ENCODE data around the gene TIPARP.
"Not testable (repeated sequence)": the region's sequence is repeated elsewhere in the genome, so short reads cannot be mapped to it uniquely, and the experiment has no call there.

Gene TIPARP

GRCh38 chr3:156728267-156728985 lies 54.0 kb downstream of the TIPARP start:
- POLR2A ChIA-PET: interaction anchor here (0.5 to 1.1 kb wide), 2 partner anchors 88 to 1926 kb away, joined by 3 to 5 read pairs; no protein-coding TSS in a partner anchor
- DNase-seq (ENCODE audit: extremely low spot score): no peak
- CTCF ChIA-PET: interaction anchor here (0.9 to 2.0 kb wide), 4 partner anchors 9 to 43 kb away, joined by 3 to 12 read pairs (median 5); no protein-coding TSS in a partner anchor
- TF ChIP-seq, protein P1, sequence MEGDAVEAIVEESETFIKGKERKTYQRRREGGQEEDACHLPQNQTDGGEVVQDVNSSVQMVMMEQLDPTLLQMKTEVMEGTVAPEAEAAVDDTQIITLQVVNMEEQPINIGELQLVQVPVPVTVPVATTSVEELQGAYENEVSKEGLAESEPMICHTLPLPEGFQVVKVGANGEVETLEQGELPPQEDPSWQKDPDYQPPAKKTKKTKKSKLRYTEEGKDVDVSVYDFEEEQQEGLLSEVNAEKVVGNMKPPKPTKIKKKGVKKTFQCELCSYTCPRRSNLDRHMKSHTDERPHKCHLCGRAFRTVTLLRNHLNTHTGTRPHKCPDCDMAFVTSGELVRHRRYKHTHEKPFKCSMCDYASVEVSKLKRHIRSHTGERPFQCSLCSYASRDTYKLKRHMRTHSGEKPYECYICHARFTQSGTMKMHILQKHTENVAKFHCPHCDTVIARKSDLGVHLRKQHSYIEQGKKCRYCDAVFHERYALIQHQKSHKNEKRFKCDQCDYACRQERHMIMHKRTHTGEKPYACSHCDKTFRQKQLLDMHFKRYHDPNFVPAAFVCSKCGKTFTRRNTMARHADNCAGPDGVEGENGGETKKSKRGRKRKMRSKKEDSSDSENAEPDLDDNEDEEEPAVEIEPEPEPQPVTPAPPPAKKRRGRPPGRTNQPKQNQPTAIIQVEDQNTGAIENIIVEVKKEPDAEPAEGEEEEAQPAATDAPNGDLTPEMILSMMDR (IDR thresholded peaks at IDR 0.05; ENCODE audit: control extremely low read depth, extremely low read depth, low read depth, missing control alignments): no peak

GRCh38 chr3:156729460-156730179 lies 55.2 kb downstream of the TIPARP start:
- DNase-seq (ENCODE audit: extremely low spot score): no peak
- POLR2A ChIA-PET: no interaction called here
- TF ChIP-seq, protein P1 (IDR thresholded peaks at IDR 0.05; ENCODE audit: control extremely low read depth, extremely low read depth, low read depth, missing control alignments): no peak
- CTCF ChIA-PET: interaction anchor here (0.9 to 1.6 kb wide), 3 partner anchors 10 to 21 kb away, joined by 3 to 6 read pairs (median 4); no protein-coding TSS in a partner anchor

DNA sequence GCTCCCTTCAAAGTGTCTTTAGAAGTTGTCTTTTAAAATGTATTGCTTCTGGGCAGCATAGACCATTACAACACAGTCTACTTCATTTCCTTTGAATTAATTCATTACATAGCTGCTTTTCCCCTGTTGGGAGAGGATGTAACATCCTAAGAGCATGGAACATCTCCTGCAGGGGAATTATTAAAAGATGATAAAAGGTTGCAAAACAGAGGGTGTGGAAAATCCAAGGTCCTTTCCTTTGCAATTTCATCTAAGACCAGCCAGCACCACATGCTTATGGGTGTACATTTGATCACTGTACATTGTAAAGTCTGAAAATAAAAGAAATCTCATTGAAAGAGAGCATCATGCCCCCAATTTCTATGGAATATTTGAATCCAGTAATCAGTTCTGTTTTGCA lies 57.4 kb downstream of the TIPARP start:
- CTCF ChIA-PET: interaction anchor here (1.0 to 6.1 kb wide), 3 partner anchors 9 to 32 kb away, joined by 3 to 29 read pairs (median 4); no protein-coding TSS in a partner anchor
- no peak for DNase-seq (ENCODE audit: extremely low spot score)
- TF ChIP-seq, protein P1 (IDR thresholded peaks at IDR 0.05; ENCODE audit: control extremely low read depth, extremely low read depth, low read depth, missing control alignments): no peak
- POLR2A ChIA-PET: no interaction called here

GRCh38 chr3:156732261-156732660 lies 57.9 kb downstream of the TIPARP start:
- POLR2A ChIA-PET: no interaction called here
- TF ChIP-seq, protein P1 (IDR thresholded peaks at IDR 0.05; ENCODE audit: control extremely low read depth, extremely low read depth, low read depth, missing control alignments): no peak
- CTCF ChIA-PET: interaction anchor here (1.0 to 6.1 kb wide), 3 partner anchors 9 to 32 kb away, joined by 3 to 29 read pairs (median 4); no protein-coding TSS in a partner anchor
- no peak for DNase-seq (ENCODE audit: extremely low spot score)

DNA sequence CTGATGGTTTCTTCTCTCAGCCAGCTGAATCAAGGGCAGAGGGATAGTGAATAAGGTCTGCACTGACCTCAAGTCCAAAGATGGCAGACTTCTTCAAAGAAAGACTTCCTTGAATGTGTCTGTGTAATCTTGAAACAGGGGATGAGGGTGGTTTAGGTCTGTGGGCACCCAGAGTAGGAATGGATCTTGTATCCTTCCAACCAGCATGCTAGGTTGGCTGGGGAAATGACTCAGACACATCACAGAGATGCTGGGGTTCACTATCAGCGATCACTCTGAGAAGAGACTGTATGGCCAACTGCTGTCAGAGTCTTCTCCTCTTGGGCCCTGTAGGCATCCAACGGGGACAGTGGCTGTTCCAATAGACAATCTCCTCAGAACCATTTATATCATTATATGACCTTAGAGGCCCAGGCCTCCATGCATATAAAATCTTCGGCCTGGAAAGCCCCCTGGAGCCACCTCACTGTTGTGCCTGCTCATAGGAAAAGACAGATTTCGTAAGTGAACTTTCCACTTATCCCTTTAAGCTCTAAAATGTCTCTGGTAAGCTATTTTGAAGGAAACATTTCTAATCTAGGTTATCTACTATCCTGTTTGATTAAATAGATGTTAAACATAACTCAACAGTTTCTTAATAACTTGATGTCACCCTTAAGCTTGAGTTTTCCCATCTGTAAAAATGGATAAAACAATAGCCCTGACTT lies 58.5 kb downstream of the TIPARP start:
- TF ChIP-seq, protein P1 (IDR thresholded peaks at IDR 0.05; ENCODE audit: control extremely low read depth, extremely low read depth, low read depth, missing control alignments): no peak
- ChIA-PET CTCF (interaction anchor here (1.1 to 6.1 kb wide), 3 partner anchors 9 to 12 kb away, joined by 3 to 29 read pairs (median 4); no protein-coding TSS in a partner anchor), POLR2A (no interaction called here)

GRCh38 chr3:156734661-156735060 lies 60.3 kb downstream of the TIPARP start:
- DNase-seq (ENCODE audit: extremely low spot score); POLR2A ChIA-PET: not testable (repeated sequence)
- CTCF ChIA-PET: interaction anchor here (1.2 to 6.1 kb wide), 4 partner anchors 9 to 58 kb away, joined by 4 to 29 read pairs (median 4); no protein-coding TSS in a partner anchor

More for the DNA sequence above, 58.5 kb downstream of the TIPARP start:
- no peak for DNase-seq (ENCODE audit: extremely low spot score)
